ENCODE results near the gene HDLBP. TPM values are rescaled to one million over a fixed set of nuclear protein-coding genes. Genes with fewer than 3 reads are reported as not detected.

HDLBP gene
- total RNA-seq, 4 donors from 2014 or later = 324 to 412 (median 363) TPM

DNA sequence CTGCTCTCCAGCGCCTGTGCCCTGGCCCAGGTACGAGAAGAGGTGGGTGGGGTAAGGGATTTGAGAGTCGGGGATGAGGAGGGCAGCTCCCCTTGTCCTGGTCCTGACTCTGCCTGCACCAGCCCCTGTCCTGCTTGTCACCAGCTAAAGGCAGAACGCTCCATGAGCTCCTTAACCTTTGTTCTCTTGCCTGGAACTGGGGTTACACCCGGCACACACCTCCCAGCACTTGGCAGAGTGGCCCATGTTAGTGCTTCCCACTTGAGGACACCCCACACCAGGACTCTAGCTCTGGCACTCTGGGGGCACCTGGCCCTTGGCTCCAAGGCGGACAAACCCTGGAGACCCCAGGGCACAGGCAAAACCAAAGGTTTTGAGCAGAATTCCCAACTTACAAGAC, 107.8 kb downstream of the HDLBP start:
- Histone ChIP-seq H3K4me3 (no peak overlapping the region), H3K4me1 (no peaks in the 10 kb centered on the region), H3K27ac (no peak overlapping the region), H3K9me3 (no peaks in the 10 kb centered on the region), H3K36me3 (no peaks in the 10 kb centered on the region), H3K27me3 (no peaks in the 10 kb centered on the region)
- 66 to 75% methylated on average over 6 of the region's 6 CpGs for WGBS, 2 donors
- TF ChIP-seq EP300 (IDR thresholded peaks at IDR 0.05) = no peak
- TF ChIP-seq, protein P1, sequence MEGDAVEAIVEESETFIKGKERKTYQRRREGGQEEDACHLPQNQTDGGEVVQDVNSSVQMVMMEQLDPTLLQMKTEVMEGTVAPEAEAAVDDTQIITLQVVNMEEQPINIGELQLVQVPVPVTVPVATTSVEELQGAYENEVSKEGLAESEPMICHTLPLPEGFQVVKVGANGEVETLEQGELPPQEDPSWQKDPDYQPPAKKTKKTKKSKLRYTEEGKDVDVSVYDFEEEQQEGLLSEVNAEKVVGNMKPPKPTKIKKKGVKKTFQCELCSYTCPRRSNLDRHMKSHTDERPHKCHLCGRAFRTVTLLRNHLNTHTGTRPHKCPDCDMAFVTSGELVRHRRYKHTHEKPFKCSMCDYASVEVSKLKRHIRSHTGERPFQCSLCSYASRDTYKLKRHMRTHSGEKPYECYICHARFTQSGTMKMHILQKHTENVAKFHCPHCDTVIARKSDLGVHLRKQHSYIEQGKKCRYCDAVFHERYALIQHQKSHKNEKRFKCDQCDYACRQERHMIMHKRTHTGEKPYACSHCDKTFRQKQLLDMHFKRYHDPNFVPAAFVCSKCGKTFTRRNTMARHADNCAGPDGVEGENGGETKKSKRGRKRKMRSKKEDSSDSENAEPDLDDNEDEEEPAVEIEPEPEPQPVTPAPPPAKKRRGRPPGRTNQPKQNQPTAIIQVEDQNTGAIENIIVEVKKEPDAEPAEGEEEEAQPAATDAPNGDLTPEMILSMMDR (IDR thresholded peaks at IDR 0.05) = no peak
- no peak for TF ChIP-seq POLR2A (IDR thresholded peaks at IDR 0.05)
- no peak for DNase-seq (ENCODE audit: low spot score in 2 of 2)

DNA sequence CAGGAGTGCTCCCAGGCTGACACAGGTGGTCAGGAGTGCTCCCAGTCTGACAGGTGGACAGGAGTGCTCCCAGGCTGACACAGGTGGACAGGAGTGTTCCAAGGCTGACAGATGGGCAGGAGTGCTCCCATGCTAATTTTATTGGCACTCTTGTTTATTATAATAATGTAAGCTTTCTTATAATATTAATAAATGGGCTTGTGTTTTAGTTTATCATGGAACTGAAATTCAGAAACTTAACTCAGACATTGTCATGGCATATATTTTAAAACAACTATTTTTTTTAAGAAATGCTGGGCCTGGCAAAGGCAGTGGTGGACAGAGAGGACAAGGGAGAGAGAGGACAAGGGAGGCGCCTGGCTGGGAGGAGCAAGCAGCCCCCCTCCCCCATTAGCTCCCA, 108.3 kb downstream of the HDLBP start:
- H3K4me3 ChIP-seq = no peak overlapping the region
- H3K4me1 ChIP-seq = no peaks in the 10 kb centered on the region
- WGBS, 2 donors = 65 to 88% methylated on average over 1 of the region's 1 CpG
- H3K36me3 ChIP-seq = no peaks in the 10 kb centered on the region
- DNase-seq (ENCODE audit: low spot score in 2 of 2) = no peak
- H3K9me3 ChIP-seq = no peaks in the 10 kb centered on the region
- TF ChIP-seq EP300 (IDR thresholded peaks at IDR 0.05) = no peak
- TF ChIP-seq, protein P1 (IDR thresholded peaks at IDR 0.05) = no peak
- H3K27ac ChIP-seq = no peak overlapping the region
- no peaks in the 10 kb centered on the region for H3K27me3 ChIP-seq

DNA sequence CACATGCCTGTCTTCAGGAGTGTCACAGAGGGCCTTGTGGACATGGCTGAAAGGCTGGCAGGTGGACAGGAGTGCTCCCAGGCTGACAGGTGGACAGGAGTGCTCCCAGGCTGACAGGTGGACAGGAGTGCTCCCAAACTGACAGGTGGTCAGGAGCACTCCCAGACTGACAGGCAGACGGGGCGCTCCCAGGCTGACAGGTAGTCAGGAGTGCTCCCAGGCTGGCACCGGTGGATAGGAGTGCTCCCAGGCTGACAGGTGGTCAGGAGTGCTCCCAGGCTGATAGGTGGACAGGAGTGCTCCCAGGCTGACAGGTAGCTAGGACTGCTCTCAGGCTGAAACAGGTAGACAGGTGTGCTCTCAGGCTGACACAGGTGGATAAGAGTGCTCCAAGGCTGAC, 110.4 kb downstream of the HDLBP start:
- Histone ChIP-seq H3K4me1 (no peaks in the 10 kb centered on the region), H3K27ac (no peak overlapping the region), H3K9me3 (no peaks in the 10 kb centered on the region), H3K4me3 (no peak overlapping the region), H3K27me3 (no peaks in the 10 kb centered on the region), H3K36me3 (no peaks in the 10 kb centered on the region)
- WGBS, 2 donors = 90 to 100% methylated on average over 2 of the region's 3 CpGs
- TF ChIP-seq EP300 (IDR thresholded peaks at IDR 0.05) = no peak
- no peak for TF ChIP-seq POLR2A (IDR thresholded peaks at IDR 0.05)
- TF ChIP-seq, protein P1 (IDR thresholded peaks at IDR 0.05) = no peak
- DNase-seq (ENCODE audit: low spot score in 2 of 2) = no peak

DNA sequence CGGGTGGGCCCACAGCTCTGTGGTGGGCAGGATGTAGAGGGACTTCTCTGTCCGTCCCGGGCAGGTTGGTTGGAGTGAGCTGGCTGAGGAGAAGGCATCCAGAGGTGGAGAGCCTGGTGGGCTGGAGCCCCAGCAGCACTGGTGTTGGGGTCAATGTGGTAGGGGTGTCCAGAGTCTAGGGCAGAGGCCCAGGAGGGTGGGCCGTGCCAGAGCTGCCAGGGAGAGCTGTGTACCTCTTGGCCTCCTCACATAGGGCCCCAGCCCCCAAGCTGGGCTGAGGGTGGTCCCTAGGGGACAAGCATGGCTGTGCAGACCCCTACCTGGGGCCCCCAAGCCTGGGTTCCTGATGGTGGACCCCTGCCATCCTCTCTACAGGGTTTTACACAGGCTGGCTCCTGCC, 111.0 kb downstream of the HDLBP start:
- WGBS, 2 donors = 67 to 84% methylated on average over 4 of the region's 4 CpGs

DNA sequence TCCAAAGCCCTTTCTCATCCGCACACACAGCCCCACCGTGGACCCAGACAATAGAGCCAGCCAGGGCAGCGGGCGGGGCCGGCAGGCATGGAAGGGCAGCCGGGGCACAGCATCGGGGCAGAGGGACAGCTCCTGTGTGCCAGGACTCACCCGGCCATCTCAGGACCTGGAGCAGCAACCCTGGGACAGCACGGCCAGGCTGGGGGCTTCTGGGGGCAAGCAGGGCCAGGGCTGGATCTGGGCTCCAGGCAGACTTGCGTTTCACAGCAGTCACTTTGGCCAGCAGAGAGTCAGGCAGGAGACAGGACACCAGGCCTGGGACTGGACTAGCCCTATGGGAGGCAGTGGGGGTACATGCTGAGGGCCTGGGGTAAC, 111.5 kb downstream of the HDLBP start:
- Histone ChIP-seq H3K27ac (no peak overlapping the region), H3K4me1 (no peaks in the 10 kb centered on the region), H3K4me3 (no peak overlapping the region), H3K9me3 (no peaks in the 10 kb centered on the region), H3K27me3 (no peaks in the 10 kb centered on the region), H3K36me3 (no peaks in the 10 kb centered on the region)
- WGBS, 2 donors = 71 to 77% methylated on average over 8 to 10 of the region's 10 CpGs
- TF ChIP-seq EP300 (IDR thresholded peaks at IDR 0.05) (no peak), POLR2A (IDR thresholded peaks at IDR 0.05) (no peak)
- TF ChIP-seq, protein P1 (IDR thresholded peaks at IDR 0.05) = no peak
- no peak for DNase-seq (ENCODE audit: low spot score in 2 of 2)

More for the DNA sequence above, 111.0 kb downstream of the HDLBP start:
- Histone ChIP-seq H3K27ac (no peak overlapping the region), H3K36me3 (no peaks in the 10 kb centered on the region), H3K4me1 (no peaks in the 10 kb centered on the region), H3K9me3 (no peaks in the 10 kb centered on the region), H3K27me3 (no peaks in the 10 kb centered on the region), H3K4me3 (no peak overlapping the region)
- TF ChIP-seq, protein P1 (IDR thresholded peaks at IDR 0.05) = no peak
- TF ChIP-seq POLR2A (IDR thresholded peaks at IDR 0.05) (no peak), EP300 (IDR thresholded peaks at IDR 0.05) (no peak)
- DNase-seq (ENCODE audit: low spot score in 2 of 2) = no peak

All from tibial nerve (tissue), 4 donors.